Vagina (tissue), 2 donors: ENCODE data around the gene ZBTB40. TPM values are rescaled to one million over a fixed set of nuclear protein-coding genes. Genes with fewer than 3 reads are reported as not detected.

Experiments
- DNase-seq, 2 donors: peaks; one replicate each; pipeline ENCODE4 v3.0.0-alpha.2; 2017; ENCODE audit errors: extremely low spot score in 2 of 2
- H3K27ac ChIP-seq: fragments of 200-600 bp; sonication (generic); one replicate; pipeline ENCODE4 v1.5.1; 2019
- H3K27me3 ChIP-seq: fragments of 200-600 bp; sonication (generic); one replicate; pipeline ENCODE4 v1.5.1; 2019
- H3K36me3 ChIP-seq, 2 donors: fragments of 200-600 bp; sonication (generic); one replicate each; pipeline ENCODE4 v1.5.1; 2017 to 2019
- H3K4me1 ChIP-seq: fragments of 200-600 bp; sonication (generic); one replicate; pipeline ENCODE4 v1.5.1; 2019
- H3K4me3 ChIP-seq, 2 donors: fragments of 200-600 bp; sonication (generic); 1 replicate in 1 of 2; 2 replicates in 1 of 2; pipeline ENCODE4 v1.5.1; 2016 to 2019
- H3K9me3 ChIP-seq: fragments of 200-600 bp; sonication (generic); one replicate; pipeline ENCODE4 v1.5.1; 2019
- CTCF ChIP-seq, 3 experiments: fragments of 450-650 bp in 2 of 3; fragments of 200-600 bp in 1 of 3; sonication (generic) in 1 of 3; IDR thresholded peaks; one replicate each; pipeline ENCODE4 v1.5.1; 2017 to 2019; ENCODE audit warnings: antibody characterized with exemption in 3 of 3, mild to moderate bottlenecking in 2 of 3, moderate library complexity in 2 of 3
- POLR2A ChIP-seq, 2 donors: fragments of 450-650 bp; IDR thresholded peaks; one replicate each; pipeline ENCODE4 v1.6.1; 2017; ENCODE audit warnings: antibody characterized with exemption in 2 of 2, mild to moderate bottlenecking in 2 of 2, moderate library complexity in 2 of 2
- POLR2AphosphoS5 ChIP-seq, 2 donors: sonication (generic); formaldehyde crosslinking; IDR thresholded peaks; one replicate each; pipeline ENCODE4 v1.9.0; 2017; ENCODE audit warnings: antibody characterized with exemption in 2 of 2, mild to moderate bottlenecking in 2 of 2, low read depth in 1 of 2; ENCODE audit not compliant: insufficient read depth in 1 of 2
- intact Hi-C: fragments of 100-400 bp; cut with DNase I; formaldehyde crosslinking; loops from one replicate; pipeline ENCODE4 v1.15.1; 2023
- total RNA-seq: library from RNA; depleted of rRNA; stranded (reverse); fragments of >200 nt; gene quantifications from one replicate; pipeline ENCODE4 v1.2.3, GENCODE V29; 2016

ZBTB40 gene
- total RNA-seq, 1 donor from 2014 or later, result 14.7 TPM

- H3K36me3 ChIP-seq, result no peaks in the 10 kb centered on the region
- H3K27ac ChIP-seq, result no peak overlapping the region
- H3K4me1 ChIP-seq, result peaks cover 29% of the 10 kb centered on the region
- peak overlapping the region in 1 of 2 donors; percentile 93 for H3K4me3 ChIP-seq
- TF ChIP-seq CTCF (IDR thresholded peaks at IDR 0.05), result no peak
- no peak for TF ChIP-seq POLR2A (IDR thresholded peaks at IDR 0.05)
- TF ChIP-seq POLR2AphosphoS5 (IDR thresholded peaks at IDR 0.05; ENCODE audit: insufficient read depth in 1 of 2, low read depth in 1 of 2), result no peak
- DNase-seq, result no peak
- H3K9me3 ChIP-seq, result no peaks in the 10 kb centered on the region
- H3K27me3 ChIP-seq, result no peaks in the 10 kb centered on the region
- intact Hi-C loops, result no loop called here
Measured at GRCh38 chr1:22453181-22453580, 1.5 kb downstream of the ZBTB40 start.

DNA sequence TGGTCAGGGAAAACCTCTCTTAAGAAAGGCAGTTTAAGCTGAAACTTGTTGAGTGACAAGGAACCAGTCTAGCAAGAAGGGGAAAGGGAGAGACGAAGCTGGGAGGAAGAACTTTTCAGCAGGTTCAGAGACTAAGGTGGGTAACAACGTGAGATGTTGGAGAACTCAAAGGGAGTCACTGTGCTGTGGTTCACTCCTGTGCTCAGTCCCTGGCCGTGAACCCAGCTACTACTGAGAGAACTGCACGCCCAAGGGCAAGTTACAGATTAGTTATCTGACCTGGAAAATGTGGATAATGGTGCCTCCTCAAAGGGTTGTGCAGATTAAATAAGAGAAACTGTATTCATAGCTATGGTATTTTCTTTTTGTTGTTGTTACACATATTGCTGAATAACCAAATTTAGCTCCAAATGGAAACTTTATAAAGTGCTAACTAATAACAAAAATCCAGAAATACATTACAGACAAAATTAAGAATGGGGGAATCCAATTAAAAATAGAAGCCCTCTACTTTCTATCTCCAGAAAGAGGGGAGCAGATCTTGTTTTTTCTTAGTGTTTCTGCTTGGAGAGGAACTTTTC, 2.9 kb downstream of the ZBTB40 start:
- no peaks in the 10 kb centered on the region for H3K9me3 ChIP-seq
- no peak overlapping the region for H3K4me3 ChIP-seq
- H3K27me3 ChIP-seq, result no peaks in the 10 kb centered on the region
- intact Hi-C loops, result no loop called here
- no peak overlapping the region for H3K27ac ChIP-seq
- no peak for DNase-seq
- H3K4me1 ChIP-seq, result peaks cover 29% of the 10 kb centered on the region
- TF ChIP-seq POLR2A (IDR thresholded peaks at IDR 0.05) (no peak), CTCF (IDR thresholded peaks at IDR 0.05) (no peak), POLR2AphosphoS5 (IDR thresholded peaks at IDR 0.05; ENCODE audit: insufficient read depth in 1 of 2, low read depth in 1 of 2) (no peak)
- H3K36me3 ChIP-seq, result no peaks in the 10 kb centered on the region

- Histone ChIP-seq H3K4me1 (peaks cover 29% of the 10 kb centered on the region), H3K9me3 (no peaks in the 10 kb centered on the region), H3K27me3 (no peaks in the 10 kb centered on the region), H3K4me3 (no peak overlapping the region), H3K27ac (no peak overlapping the region), H3K36me3 (no peaks in the 10 kb centered on the region)
- TF ChIP-seq CTCF (IDR thresholded peaks at IDR 0.05), result no peak
- no peak for TF ChIP-seq POLR2AphosphoS5 (IDR thresholded peaks at IDR 0.05; ENCODE audit: insufficient read depth in 1 of 2, low read depth in 1 of 2)
- TF ChIP-seq POLR2A (IDR thresholded peaks at IDR 0.05), result no peak
- intact Hi-C loops, result no loop called here
- no peak for DNase-seq
Measured at GRCh38 chr1:22457345-22457744, 5.7 kb downstream of the ZBTB40 start.

GRCh38 chr1:22457836-22458235, 6.2 kb downstream of the ZBTB40 start:
- H3K36me3 ChIP-seq, result no peaks in the 10 kb centered on the region
- intact Hi-C loops, result no loop called here
- H3K9me3 ChIP-seq, result no peaks in the 10 kb centered on the region
- no peak overlapping the region for H3K4me3 ChIP-seq
- no peaks in the 10 kb centered on the region for H3K27me3 ChIP-seq
- H3K4me1 ChIP-seq, result peaks cover 25% of the 10 kb centered on the region
- TF ChIP-seq POLR2AphosphoS5 (IDR thresholded peaks at IDR 0.05; ENCODE audit: insufficient read depth in 1 of 2, low read depth in 1 of 2) (no peak), POLR2A (IDR thresholded peaks at IDR 0.05) (no peak), CTCF (IDR thresholded peaks at IDR 0.05) (no peak)
- DNase-seq, result no peak
- no peak overlapping the region for H3K27ac ChIP-seq

DNA sequence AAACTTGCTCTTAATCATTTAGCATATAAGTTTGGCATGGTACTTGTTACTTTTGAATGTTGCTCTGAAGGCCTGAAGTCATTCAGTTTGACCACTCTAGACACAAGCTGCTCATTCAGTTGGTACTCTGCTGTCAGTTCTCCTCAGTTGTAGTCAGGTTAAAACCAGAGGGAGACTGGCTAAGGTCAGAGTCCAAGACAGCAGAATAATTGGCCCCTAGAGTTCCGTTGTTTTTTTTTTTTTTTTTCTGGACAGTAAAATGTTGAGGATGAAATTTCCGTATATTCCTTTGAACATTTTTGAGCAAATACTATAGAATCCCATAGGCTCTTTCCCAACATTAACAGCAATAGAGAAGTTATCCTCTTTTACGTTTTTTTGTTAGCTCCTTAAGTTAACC, 9.4 kb downstream of the ZBTB40 start:
- no peaks in the 10 kb centered on the region for H3K9me3 ChIP-seq
- DNase-seq, result no peak

More for the DNA sequence above, 9.4 kb downstream of the ZBTB40 start:
- no peak for TF ChIP-seq POLR2A (IDR thresholded peaks at IDR 0.05)
- no peak for TF ChIP-seq POLR2AphosphoS5 (IDR thresholded peaks at IDR 0.05; ENCODE audit: insufficient read depth in 1 of 2, low read depth in 1 of 2)
- no peak for TF ChIP-seq CTCF (IDR thresholded peaks at IDR 0.05)
- H3K27me3 ChIP-seq, result no peaks in the 10 kb centered on the region
- no peaks in the 10 kb centered on the region for H3K36me3 ChIP-seq
- intact Hi-C loops, result no loop called here
- peaks cover 7% of the 10 kb centered on the region for H3K4me1 ChIP-seq
- no peak overlapping the region for H3K27ac ChIP-seq
- H3K4me3 ChIP-seq, result no peak overlapping the region
